ENCODE measurements around the gene DNAH10.

GRCh38 chr12:123815968-123816367, 53.9 kb downstream of the DNAH10 start:
- TF ChIP-seq EZH2phosphoT487 (conservative IDR thresholded peaks at IDR 0.05; ENCODE audit: low read length) (no peak), CTCF (IDR thresholded peaks at IDR 0.05; ENCODE audit: insufficient read depth, low read length, poor library complexity, severe bottlenecking) (no peak)

Data from SU-DHL-6 (cell line).